Prostate gland (tissue), 2 donors: ENCODE measurements around the gene ADAMTSL3.

Experiments used
- POLR2A ChIP-seq: fragments of 450-650 bp; IDR thresholded peaks from one replicate; pipeline ENCODE4 v1.6.1; 2016; ENCODE audit warnings: antibody characterized with exemption, mild to moderate bottlenecking
- TF ChIP-seq, protein P1 (sequence below), 4 experiments: fragments of 200-600 bp in 2 of 4; fragments of 450-650 bp in 2 of 4; sonication (generic) in 2 of 4; IDR thresholded peaks; 1 replicate in 3 of 4; 2 replicates in 1 of 4; pipeline ENCODE4 v1.5.1; 2016 to 2019; ENCODE audit warnings: antibody characterized with exemption in 4 of 4, mild to moderate bottlenecking in 2 of 4, moderate library complexity in 2 of 4

DNA sequence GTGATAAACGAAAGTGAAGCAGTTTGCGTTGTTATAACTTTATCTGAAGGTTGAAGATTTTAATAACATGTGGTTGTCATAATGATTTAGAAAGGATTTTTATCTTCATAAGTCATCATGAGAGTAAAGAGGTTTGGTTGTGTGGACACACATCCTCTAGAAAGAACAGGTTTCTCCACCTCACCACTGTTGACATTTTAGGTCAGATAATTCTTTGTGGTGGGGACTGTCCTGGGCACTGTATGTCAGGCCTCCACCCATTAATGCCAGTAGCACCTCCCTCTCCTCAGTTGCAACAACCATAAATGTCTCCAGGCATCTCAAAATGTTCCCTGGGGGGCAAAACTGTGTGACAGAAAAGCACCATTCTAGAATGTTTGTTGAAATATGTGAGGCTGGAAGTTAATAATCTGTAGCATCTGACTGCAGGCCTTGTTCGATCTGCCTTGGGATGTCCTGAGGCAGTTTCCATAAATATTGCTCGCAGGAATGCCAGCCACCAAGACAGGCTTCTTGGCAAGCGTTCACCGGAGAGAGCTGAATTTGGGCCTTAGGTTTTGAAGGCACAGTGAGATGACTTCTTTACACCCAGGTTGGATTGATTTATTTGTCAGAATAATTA lies 100.1 kb downstream of the ADAMTSL3 start:
- TF ChIP-seq, protein P1, sequence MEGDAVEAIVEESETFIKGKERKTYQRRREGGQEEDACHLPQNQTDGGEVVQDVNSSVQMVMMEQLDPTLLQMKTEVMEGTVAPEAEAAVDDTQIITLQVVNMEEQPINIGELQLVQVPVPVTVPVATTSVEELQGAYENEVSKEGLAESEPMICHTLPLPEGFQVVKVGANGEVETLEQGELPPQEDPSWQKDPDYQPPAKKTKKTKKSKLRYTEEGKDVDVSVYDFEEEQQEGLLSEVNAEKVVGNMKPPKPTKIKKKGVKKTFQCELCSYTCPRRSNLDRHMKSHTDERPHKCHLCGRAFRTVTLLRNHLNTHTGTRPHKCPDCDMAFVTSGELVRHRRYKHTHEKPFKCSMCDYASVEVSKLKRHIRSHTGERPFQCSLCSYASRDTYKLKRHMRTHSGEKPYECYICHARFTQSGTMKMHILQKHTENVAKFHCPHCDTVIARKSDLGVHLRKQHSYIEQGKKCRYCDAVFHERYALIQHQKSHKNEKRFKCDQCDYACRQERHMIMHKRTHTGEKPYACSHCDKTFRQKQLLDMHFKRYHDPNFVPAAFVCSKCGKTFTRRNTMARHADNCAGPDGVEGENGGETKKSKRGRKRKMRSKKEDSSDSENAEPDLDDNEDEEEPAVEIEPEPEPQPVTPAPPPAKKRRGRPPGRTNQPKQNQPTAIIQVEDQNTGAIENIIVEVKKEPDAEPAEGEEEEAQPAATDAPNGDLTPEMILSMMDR (IDR thresholded peaks at IDR 0.05): no peak
- TF ChIP-seq POLR2A: no peak
